NCI-H2029 treated with DMSO at 0.1 percent for 48 hours (cell line): ENCODE measurements around the gene RASAL3.
A peak's percentile ranks its signal among the peaks of the same experiment; 100 is the strongest.
"Not testable (repeated sequence)": the region's sequence is repeated elsewhere in the genome, so short reads cannot be mapped to it uniquely, and the experiment has no call there.

Source experiments
- DNase-seq: peaks from one replicate; lab custom pipeline; 2025; lab: John Stamatoyannopoulos, UW

Gene RASAL3

DNA sequence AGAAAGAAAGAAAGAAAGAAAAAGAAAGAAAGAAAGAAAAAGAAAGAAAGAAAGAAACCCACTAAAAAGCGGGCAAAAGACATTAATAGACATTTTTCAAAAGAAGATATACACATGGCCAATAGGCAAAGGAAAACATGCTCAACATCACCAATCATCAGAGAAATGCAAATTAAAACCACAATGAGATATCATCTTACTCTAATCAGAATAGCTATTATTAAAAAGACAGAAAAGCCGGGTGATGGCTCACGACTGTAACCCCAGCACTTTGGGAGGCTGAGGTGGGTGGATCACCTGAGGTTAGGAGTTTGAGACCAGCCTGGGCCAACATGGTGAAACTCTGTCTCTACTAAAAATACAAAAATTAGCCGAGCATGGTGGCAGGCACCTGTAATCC, 9.5 kb upstream of the RASAL3 start:
- DNase-seq, result not testable (repeated sequence)

DNA sequence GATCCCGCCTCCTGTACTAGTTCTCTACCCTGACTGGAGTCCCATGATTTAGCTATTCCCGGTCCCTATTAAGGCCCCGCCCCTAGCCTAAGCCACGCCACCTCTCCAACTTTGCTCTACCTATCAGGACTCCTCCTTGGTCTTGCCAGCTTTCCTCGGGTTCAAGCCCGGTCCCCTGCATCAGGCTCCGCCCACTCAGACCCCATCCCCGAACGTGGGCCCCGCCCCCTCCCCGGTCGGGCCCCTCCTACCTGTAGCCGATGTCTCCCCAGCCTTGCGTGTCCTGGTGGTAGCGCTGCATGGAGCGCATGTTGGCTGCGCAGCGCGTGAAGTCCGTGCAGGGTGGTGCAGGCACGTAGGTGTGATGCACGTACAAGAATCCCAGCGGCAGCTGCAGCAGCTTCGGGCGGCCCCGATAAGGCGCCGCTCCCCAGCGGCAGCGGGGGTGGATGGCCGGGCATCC, 7.3 kb upstream of the RASAL3 start:
- no peak for DNase-seq

DNA sequence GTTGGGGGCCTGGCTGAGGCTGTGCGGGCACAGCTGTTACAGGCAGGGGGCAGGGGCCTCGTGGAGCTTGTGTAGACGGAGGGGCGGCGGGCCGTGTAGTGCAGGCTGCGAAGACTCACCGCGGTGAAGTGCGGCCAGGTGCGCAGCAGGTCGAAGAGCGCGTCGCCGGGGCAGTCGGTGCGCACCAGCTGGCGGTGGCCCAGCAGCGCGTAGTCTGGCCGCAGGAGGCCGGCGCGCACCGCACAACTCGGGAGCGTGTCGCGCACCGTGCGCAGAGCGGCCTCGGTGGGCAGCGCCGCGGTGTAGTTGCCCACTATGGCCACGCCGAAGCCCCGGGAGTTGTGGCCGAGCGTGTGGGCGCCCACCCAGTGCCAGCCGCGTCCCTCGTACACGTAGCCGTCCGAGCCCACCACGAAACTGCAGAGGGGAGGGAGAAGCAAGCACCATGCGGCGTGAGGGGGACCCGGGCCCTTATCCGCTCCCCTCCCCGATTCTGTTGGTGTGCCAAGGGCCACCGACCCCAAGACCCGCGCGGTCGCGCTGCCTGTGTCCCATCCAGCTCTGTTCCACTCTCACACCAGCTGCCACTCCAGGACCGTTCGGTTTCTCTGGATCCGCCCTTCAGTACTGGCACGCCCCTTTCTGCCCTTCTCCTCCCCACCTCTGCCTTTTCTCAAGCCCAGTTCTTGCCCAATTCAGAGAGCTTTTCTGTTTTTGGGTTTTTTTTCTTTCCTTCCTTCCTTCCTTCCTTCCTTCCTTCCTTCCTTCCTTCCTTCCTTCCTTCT, 5.4 kb upstream of the RASAL3 start:
- DNase-seq, result no peak

DNA sequence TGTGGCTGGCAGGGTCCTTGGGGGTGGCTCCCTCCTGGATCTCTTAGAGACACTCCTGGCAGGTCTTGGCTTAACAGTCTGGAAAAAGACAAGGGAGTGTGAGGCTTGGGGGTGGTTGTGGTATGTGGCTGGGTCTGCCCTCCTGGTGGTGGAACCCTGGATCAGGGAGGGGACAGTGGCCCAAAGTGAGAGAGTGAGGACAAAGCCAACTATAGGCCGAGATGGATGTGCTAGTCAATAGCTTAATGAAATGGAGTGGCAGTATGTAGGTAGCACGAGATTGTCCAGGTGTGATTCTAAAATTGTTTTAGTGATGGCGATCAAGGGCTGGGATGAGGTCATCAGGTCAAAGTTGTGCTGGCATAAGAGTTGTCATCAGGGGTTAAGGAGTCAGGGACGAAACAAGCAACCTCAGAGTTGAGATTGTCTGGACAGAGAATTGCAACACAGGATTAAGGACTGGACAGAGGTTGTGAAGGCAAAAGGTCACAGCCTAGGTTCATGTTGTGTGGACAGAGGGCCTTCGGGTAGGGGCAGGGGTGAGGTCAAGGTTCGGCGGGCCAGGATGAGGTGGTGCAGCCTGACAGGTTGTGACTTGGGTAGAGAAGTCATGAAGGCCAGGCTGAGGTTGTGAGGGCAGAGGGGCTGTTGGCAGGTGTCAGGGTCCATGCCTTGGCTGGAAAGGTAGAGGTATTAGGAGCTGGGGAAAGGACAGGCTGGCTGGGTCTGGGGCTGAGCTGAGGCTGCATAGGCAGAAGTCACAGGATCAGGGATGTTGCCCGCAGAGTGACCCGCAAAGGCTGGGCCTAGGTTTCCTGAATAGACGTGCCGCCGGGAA, 4.5 kb upstream of the RASAL3 start:
- no peak for DNase-seq

DNA sequence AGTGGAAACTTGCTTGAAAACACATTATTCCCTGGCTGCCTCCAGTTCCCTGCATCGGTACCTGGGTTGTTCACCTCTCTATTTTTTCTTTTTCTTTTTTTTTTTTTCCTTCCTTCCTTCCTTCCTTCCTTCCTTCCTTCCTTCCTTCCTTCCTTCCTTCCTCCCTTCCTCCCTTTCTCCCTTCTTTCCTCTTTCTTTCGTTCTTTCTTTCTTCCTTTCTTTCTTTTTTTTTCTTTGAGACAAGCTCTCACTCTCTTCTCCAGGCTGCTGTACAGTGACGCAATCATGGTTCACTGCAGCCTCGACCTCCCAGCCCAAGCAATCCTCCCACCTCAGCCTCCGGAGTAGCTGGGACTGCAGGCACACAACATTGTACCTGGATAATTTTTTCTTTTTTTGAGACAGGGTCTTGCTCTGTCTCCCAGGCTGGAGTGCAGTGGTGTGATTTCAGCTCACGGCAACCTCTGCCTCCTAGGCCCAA, 3.4 kb upstream of the RASAL3 start:
- DNase-seq, result no peak

DNA sequence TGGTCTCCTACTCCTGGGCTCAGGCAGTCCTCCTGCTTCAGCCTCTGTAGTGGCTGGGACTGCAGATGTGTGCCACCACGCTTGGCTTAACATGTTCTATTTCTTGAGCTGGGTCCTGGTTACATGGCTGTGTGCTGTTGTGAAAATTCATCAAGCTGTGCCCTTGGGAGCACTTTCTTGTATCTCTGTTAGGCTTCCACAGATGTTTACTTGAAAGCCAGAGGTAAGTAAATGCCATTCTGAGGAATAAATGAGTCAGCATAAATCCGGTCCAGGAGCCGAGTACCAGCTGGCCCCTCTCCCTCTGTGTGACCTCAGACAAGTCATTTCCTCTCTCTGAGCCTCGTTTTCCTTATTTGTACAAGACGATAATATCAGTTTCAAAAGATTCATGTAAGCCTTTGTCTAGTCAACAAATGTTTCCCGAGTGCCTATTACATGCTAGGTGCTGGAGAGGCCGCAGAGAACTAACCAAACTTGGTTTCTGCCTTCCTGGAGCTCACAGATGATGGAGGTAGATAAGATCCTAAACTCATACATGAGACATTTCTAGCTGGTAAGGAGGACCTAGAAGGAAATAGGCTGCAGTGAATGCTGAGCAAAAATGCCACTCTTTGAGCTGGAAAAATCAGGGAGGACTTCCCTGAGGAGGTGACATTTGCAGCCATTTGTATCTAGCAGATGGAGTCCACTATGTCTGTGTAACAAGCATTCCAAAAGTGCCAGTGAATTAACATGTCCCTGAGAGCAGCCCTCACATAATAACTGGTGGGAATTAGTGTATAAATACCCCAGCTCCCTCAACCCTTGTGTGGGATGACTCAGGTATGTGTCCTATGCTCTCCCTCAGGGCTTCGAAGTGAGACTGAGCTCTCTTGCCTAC, 2.7 kb upstream of the RASAL3 start:
- DNase-seq, result no peak

DNA sequence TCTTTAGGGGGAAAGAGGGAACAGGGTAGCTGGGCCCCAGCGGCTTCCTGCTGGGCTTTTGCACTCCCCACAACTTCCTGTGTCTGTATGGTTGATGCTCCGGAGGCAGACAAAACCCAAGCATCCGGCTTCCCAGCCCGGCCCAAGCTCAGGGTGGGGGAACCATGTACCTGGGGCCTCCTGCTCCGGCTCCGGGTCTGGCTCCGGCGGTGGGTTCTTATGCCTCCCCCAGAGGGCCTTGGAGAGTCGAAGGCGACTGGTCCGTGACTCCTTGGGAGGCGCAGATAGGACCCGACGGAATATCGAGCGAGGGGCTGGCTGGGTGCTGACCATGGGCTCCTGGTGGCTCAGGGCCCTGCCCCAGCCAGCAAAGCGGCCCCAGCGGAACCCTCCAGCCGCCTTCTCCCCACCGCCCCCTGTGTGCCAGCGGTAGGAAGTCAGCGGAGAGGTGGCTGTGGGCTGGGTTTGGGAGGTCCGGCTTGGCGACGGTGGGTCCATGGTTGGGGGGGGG, 428 bp downstream of the RASAL3 start:
- no peak for DNase-seq

DNA sequence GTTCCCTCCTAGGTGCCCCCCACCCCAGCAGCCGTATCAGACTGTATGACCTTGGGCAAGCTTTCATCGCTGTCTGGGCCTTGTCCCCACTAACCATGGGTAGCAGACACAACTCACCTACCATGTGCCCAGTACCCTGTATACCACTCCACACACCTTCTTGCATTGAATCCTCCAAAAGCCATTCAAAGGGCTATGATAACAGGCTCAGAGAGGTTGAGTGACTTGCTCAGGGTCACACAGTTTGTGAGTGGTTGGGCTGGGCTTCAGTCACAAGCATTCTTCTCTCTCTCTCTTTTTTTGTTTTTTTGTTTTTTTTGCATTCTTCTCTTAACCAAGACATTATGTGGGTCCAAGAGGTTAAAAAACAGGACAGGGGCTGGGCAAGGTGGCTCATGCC, 2.6 kb downstream of the RASAL3 start:
- DNase-seq, result no peak

DNA sequence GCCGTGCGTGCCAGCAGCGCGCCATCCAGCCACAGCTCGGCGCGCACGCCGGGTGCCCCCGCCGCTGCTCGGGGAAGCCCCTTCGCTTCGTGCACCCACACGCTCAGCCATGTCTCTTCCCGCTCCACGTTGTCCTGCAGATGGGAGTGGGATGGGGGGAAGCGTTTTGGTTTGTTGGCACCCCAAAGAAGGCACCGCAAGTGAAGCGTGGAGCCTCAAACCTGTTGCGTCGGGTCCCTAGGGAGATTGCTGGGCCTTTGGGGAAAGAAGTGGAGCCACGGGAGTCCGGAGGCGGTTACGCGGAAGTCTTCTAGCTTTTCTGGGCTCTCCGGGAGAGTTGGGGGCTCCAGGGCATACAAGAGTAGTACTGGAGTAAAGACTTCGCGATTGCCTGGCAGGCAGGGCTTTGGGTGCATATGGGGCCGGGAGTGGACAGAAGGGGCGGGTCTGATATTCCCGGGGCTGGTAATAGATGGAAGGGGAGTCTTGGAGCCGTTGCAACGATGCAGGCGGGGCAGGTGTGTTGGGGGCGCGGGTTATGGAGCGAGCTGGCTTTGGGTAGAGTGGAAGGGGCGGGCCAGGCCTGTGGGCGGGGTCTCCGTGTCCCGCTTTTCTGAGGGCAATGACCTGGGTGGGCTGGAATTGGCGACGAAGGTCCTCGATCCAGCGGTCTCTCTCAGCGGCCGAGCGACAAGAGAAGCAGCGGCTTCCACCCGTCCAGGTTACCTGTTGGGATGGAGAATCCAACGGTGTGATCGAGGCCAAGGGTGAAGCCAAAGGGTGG, 6.5 kb downstream of the RASAL3 start:
- DNase-seq, result no peak

DNA sequence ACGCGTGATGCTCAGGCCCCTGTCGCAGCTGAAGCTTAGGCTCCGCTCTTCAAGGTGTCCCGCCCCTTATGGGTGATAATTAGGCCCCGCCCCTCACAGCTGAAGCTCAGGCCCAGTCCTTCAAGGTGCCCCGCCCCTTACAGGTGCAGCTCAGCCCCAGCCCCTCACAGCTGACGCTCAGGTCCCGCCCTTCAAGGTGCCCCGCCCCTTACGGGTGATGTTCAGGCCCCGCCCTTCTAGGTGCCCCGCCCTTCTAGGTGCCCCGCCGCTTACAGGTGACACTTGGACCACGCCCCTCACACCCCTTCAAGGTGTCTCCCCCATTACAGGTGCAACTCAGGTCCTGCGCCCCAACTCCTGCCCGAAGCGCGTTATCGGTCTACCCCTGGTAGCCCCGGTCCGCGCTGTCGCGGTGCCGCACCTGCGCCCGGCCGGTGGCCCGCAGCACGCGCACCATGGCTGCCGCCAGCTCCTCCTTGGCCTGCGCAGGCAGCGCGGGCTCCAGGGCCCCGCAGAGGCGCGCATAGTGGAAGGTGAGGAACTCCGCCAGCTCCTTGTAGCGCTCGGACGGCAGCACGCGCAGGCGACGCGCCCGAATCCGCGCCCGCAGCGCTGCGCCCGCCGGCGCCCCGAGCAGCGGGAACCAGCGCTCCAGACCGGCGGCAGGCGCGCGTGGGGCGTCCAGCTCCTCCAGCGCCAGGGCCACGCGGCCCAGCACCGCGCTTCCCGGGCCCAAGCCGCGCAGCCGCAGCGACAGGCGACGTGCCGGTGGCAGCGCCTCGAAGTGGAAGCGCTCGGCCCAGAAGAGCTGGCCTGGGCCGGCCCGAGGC, 7.3 kb downstream of the RASAL3 start:
- peak; percentile 67 for DNase-seq

DNA sequence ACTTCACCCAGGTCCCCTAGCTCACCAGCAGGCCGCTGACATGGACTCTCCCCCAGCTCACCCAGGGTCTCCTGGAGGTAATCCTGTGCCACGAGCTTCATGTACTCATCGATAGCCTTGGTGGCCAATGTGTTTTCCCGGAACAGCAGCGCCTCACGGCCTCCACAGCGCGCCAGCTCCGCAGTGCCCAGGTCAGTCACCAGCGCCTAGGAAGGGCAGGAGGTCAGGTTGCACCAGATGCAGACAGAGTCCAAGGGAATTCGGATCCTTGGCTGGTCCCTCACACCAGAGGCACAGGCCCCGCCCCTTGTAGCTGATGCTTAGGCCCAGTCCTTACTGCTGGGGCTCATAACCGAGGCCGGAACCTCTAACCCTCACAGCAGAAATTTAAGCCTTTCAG, 7.9 kb downstream of the RASAL3 start:
- no peak for DNase-seq

DNA sequence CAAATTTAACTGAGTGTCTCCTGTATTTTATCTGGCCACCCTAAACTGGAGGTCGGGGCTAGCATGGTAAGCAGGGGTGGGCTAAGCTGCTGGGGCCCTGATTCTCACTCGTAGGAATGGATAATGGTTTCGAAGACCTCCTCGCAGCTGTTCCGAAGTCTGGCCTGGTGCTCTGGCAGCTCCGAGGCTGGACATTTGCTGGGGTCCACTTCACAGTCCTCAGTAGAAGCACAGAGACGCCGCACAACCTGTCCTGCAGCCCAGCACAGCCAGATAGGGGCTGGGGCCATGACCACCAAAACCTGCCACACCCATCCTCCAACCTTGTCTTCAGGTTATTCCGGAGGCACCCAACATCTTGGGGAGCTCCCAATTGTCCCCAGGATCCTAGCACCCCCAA, 8.3 kb downstream of the RASAL3 start:
- no peak for DNase-seq

DNA sequence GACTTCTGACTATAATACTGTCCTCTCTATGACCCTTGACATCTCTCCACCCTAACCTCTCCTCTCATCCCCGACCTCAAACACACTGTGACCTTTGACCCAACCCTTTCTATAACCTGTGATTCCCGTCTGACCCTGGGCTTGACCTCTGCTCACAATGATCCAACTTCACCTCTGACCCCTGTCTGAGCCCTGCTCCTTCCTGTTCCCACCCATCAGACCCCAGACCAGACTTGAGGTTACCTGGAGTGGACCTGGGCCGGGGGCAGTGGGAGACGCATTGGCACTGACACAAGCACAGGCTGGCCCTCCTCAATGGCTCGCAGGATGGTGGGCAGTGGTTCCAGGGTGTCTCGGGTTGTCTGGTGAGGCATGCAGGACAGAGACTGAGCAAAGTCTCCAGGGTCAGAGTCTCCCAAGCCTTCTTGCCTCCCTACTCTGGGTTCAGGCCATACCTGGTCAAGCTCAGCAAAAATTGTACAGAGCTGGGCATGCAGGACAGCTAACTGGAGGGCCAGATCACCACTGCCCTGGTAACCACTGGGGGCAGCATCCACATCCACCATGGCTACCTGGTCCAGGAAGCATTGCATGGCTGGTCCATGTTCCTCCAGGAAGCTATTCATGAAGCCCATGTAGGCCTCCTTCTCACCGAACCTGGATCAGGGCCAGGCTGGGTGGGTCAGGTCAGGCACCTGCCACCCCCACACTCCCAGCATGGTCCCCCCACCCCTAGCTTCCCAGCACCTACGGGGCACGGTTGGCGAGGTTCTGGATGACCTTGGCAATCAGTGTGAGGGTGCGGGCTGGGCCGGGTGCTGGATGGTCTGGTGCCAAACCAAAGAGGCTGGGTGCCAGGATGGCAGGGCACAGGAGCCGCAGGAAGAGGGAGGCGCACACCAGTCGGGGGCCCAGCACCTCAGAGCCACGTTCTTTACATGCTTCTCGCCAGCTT, 10.2 kb downstream of the RASAL3 start:
- DNase-seq, result no peak

DNA sequence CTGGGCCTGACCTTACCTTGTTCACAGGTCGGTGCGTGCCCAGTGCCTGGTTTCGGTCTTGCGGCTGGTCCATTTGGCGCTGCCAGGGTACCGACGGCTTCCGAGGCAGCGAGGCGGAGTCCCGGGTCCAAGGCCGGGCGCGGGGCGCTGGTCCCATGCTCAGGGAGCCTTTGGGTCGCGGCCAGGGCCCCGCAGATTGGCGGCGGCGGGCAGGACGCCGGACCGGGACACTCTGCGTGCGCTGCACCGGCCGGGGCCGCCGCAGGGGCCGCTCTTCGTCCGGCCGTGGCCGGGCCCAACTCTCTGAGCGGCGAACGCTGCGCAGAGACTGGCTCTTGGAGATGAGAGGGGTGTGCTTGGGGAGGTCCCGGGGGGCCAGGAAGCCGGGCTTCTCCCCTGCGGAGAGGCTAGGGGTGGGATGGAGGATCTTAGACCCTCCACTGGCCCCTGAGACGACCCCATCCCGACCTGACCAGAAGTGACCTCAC, 11.2 kb downstream of the RASAL3 start:
- DNase-seq, result no peak

DNA sequence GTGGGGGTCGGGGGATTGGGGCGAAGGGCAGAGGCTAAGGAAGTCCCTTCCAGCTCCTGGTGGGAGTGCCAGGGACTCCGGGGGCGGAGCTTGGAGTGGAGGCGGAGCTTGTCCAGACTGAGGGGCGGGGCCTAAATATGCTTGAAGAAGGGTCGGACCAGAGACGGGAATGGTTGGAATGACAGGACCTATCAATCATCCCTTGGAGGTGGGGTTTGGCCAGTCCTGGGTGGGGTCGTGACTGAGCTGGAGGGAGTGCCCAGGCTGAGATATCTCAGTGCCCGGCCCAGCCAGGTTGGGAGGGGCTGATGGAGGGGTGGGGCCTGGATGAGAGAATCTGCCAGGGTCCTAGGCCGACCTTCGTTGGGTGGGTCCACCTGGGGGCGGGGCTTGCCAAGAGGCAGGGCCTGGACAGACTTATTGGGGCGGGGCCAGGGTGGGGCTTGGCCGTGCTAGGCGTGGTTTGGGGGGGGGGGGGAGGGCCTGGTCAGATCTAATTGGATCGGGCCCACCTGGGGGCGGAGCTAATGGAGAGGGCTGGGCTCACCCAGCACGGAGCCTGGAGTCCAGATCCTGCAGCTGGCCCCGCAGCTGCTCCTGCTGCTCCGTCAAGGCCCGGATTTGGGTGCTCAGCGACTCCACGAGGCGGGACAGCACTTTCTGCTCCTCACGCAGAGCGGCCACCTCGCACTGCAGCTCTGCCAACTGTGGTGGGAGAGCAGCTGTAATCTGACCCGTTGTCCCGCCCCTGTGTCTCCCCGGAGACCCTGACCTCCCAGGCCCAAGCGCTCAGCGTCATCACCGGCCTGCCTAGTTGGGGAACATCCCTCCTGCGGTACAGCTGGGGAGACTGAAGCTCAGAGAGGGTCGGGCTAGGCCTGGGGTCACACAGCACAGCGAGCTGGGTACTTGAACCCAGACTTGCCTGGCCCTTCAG, 12.0 kb downstream of the RASAL3 start:
- DNase-seq, result peak; percentile 48

DNA sequence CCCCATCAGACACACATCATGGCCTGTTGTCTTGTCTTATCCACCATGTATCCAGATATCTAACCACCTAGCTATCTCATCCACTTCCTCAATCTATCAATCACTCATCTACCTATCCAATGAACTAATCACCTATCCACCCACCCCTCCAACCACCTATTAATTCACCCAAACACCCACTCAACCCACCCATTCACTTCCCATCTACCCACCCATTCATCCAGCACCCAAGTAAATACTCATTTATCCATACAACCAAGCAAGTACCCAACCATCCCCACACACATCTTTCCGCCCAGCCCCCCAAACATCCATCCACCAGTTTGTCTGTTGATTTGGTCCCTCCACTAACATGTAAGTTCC, 13.8 kb downstream of the RASAL3 start:
- no peak for DNase-seq

DNA sequence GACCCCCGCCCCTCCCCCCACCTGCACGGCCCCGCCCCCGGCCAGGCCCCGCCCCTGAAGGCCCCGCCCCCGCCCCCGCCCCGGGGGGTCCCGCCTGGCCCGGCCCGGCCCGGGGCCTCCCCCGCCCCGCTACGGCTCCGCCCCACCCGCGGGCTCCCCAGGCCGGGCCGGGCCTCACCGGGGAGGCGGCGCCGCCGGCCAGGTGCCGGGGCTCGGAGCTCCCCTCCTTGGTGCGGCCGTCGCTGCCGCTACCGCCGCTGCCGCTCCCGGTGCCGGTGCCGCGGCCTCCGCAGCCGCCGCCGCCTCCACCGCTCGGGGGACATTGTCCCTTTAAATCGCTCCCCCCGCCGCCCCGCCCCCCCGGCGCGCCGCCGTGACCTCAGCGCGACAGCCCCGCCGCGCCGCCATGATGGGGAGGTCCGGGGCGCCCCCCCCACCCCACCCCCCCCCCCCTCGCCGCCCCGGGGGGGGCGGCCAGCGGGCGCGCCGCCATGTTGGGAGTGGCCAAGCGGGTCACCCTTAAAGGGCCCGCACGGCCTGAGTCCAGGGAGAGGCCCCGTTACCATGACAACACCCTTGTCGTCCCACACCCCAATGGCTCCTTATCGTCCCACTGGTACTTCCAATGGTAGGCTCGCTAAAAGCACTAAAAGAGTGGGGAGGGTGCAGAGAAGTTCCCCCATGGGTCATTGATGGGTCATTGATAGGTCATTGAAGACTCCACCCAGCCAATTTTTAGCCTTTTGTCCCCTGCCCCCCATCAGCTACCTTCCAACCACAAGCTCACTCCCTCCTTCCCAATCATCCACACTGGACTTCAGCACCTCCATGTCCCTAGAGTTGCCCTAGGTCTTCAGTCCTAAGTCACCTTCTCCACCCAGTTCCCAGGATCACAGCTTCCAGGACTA, 14.5 kb downstream of the RASAL3 start, which contains the start of gene WIZ:
Gene WIZ, minus strand, starts transcription at position 337 of the 908 bp plus-strand sequence. CDS start 1,649 bp downstream, outside the sequence.
- no peak for DNase-seq
